ENCODE measurements around the gene TMEM213.
"Not testable (repeated sequence)": the region's sequence is repeated elsewhere in the genome, so short reads cannot be mapped to it uniquely, and the experiment has no call there.

Gene TMEM213

GRCh38 chr7:138798836-138799235, 1.0 kb downstream of the TMEM213 start:
- DNase-seq: no peak

GRCh38 chr7:138799336-138800000, 1.7 kb downstream of the TMEM213 start:
- no peak for DNase-seq

- DNase-seq: no peak
Observed at GRCh38 chr7:138801256-138801655, 3.5 kb downstream of the TMEM213 start.

- DNase-seq: no peak
Observed at GRCh38 chr7:138802706-138803105, 4.9 kb downstream of the TMEM213 start.

GRCh38 chr7:138804618-138805017, 6.8 kb downstream of the TMEM213 start:
- DNase-seq: no peak

- no peak for DNase-seq
Observed at GRCh38 chr7:138809346-138809745, 11.6 kb downstream of the TMEM213 start.

GRCh38 chr7:138811327-138811726, 13.5 kb downstream of the TMEM213 start:
- DNase-seq: not testable (repeated sequence)

- DNase-seq: no peak
Observed at GRCh38 chr7:138813945-138814344, 16.2 kb downstream of the TMEM213 start.

- DNase-seq: no peak
Observed at GRCh38 chr7:138814816-138815332, 17.1 kb downstream of the TMEM213 start.

GRCh38 chr7:138816650-138817049, 18.9 kb downstream of the TMEM213 start:
- no peak for DNase-seq

- DNase-seq: no peak
Observed at GRCh38 chr7:138819625-138820024, 21.8 kb downstream of the TMEM213 start.

- DNase-seq: no peak
Observed at GRCh38 chr7:138821912-138822311, 24.1 kb downstream of the TMEM213 start.

- DNase-seq: no peak
Observed at GRCh38 chr7:138822867-138823535, 25.2 kb downstream of the TMEM213 start.

GRCh38 chr7:138825049-138825721, 27.4 kb downstream of the TMEM213 start:
- no peak for DNase-seq

- DNase-seq: no peak
Observed at GRCh38 chr7:138828302-138828701, 30.5 kb downstream of the TMEM213 start.

GRCh38 chr7:138829335-138829734, 31.5 kb downstream of the TMEM213 start:
- no peak for DNase-seq

- no peak for DNase-seq
Observed at GRCh38 chr7:138832966-138833365, 35.2 kb downstream of the TMEM213 start.

GRCh38 chr7:138833596-138833995, 35.8 kb downstream of the TMEM213 start:
- no peak for DNase-seq

GRCh38 chr7:138834583-138834982, 36.8 kb downstream of the TMEM213 start:
- peak; percentile 13 for DNase-seq

GRCh38 chr7:138835087-138835486, 37.3 kb downstream of the TMEM213 start:
- no peak for DNase-seq

- no peak for DNase-seq
Observed at GRCh38 chr7:138837627-138838026, 39.8 kb downstream of the TMEM213 start.

GRCh38 chr7:138838166-138838565, 40.4 kb downstream of the TMEM213 start:
- no peak for DNase-seq

- DNase-seq: no peak
Observed at GRCh38 chr7:138842111-138842510, 44.3 kb downstream of the TMEM213 start.

All from stimulated activated CD4-positive, alpha-beta T cell treated with anti-CD3 and anti-CD28 coated beads, Interleukin-4, amount 100 ng/mL, for 24 hours (primary cell).